Measurements from ENCODE around the gene LRRN2. TPM values are rescaled to one million over a fixed set of nuclear protein-coding genes. Genes with fewer than 3 reads are reported as not detected.
A peak's percentile ranks its signal among the peaks of the same experiment; 100 is the strongest.

LRRN2 gene
- polyA plus RNA-seq, 1 donor from 2014 or later, result 3.3 TPM

- H3K36me3 ChIP-seq (ENCODE audit: insufficient read depth, low read length), result no peaks in the 10 kb centered on the region
- no peaks in the 10 kb centered on the region for H3K9me3 ChIP-seq (ENCODE audit: low read length)
- H3K4me3 ChIP-seq (ENCODE audit: low read length), result no peak overlapping the region
- no peak overlapping the region for H3K27ac ChIP-seq (ENCODE audit: low read length)
- no peaks in the 10 kb centered on the region for H3K27me3 ChIP-seq (ENCODE audit: insufficient read depth, low read depth, low read length)
- no peaks in the 10 kb centered on the region for H4K20me1 ChIP-seq (ENCODE audit: insufficient read depth)
- H3K4me2 ChIP-seq (ENCODE audit: low read length), result no peak overlapping the region
- no peaks in the 10 kb centered on the region for H3F3A ChIP-seq (ENCODE audit: insufficient read depth, low read length, poor library complexity, severe bottlenecking)
- H3K79me2 ChIP-seq (replicated peaks; ENCODE audit: insufficient read depth, low read length), result no peaks in the 10 kb centered on the region
- H2AFZ ChIP-seq (ENCODE audit: low read depth, low read length), result no peak overlapping the region
- TF ChIP-seq RAD21 (conservative IDR thresholded peaks at IDR 0.05) (no peak), CTCF (IDR thresholded peaks at IDR 0.05; ENCODE audit: poor library complexity, severe bottlenecking) (no peak), REST (IDR thresholded peaks at IDR 0.05; ENCODE audit: borderline replicate concordance) (no peak), EZH2 (IDR thresholded peaks at IDR 0.05; ENCODE audit: borderline replicate concordance, insufficient read depth, low read length, poor library complexity, severe bottlenecking) (no peak), SMC3 (conservative IDR thresholded peaks at IDR 0.05; ENCODE audit: poor library complexity) (no peak), EP300 (conservative IDR thresholded peaks at IDR 0.05; ENCODE audit: poor library complexity, severe bottlenecking) (no peak)
- H3K9ac ChIP-seq (ENCODE audit: low read length), result no peak overlapping the region
- no peaks in the 10 kb centered on the region for H3K9me2 ChIP-seq (ENCODE audit: insufficient read depth, low read length)
Observed at GRCh38 chr1:204615881-204616280, 69.7 kb downstream of the LRRN2 start.

- H4K20me1 ChIP-seq (ENCODE audit: insufficient read depth), result no peaks in the 10 kb centered on the region
- no peaks in the 10 kb centered on the region for H3K36me3 ChIP-seq (ENCODE audit: insufficient read depth, low read length)
Observed at GRCh38 chr1:204613636-204614035, 71.9 kb downstream of the LRRN2 start.

GRCh38 chr1:204612326-204612725 is 73.2 kb downstream of the LRRN2 start:
- Histone ChIP-seq H3K27ac (ENCODE audit: low read length) (no peak overlapping the region), H3F3A (ENCODE audit: insufficient read depth, low read length, poor library complexity, severe bottlenecking) (no peaks in the 10 kb centered on the region), H3K36me3 (ENCODE audit: insufficient read depth, low read length) (no peaks in the 10 kb centered on the region), H3K9me3 (ENCODE audit: low read length) (no peaks in the 10 kb centered on the region), H4K20me1 (ENCODE audit: insufficient read depth) (no peaks in the 10 kb centered on the region), H3K9ac (ENCODE audit: low read length) (no peak overlapping the region), H3K27me3 (ENCODE audit: insufficient read depth, low read depth, low read length) (no peaks in the 10 kb centered on the region), H3K79me2 (replicated peaks; ENCODE audit: insufficient read depth, low read length) (no peaks in the 10 kb centered on the region), H3K4me3 (ENCODE audit: low read length) (no peak overlapping the region), H2AFZ (ENCODE audit: low read depth, low read length) (no peak overlapping the region), H3K4me2 (ENCODE audit: low read length) (no peak overlapping the region), H3K9me2 (ENCODE audit: insufficient read depth, low read length) (no peaks in the 10 kb centered on the region)
- TF ChIP-seq TAF1 (IDR thresholded peaks at IDR 0.05; ENCODE audit: low read depth) (no peak), EP300 (conservative IDR thresholded peaks at IDR 0.05; ENCODE audit: poor library complexity, severe bottlenecking) (peak; percentile 92), POLR2AphosphoS5 (IDR thresholded peaks at IDR 0.05) (peak; percentile 85), RAD21 (conservative IDR thresholded peaks at IDR 0.05) (peak; percentile 12)

More at GRCh38 chr1:204613636-204614035, 71.9 kb downstream of the LRRN2 start:
- no peaks in the 10 kb centered on the region for H3K27me3 ChIP-seq (ENCODE audit: insufficient read depth, low read depth, low read length)
- H3K27ac ChIP-seq (ENCODE audit: low read length), result no peak overlapping the region
- H3K9ac ChIP-seq (ENCODE audit: low read length), result no peak overlapping the region
- H3K9me2 ChIP-seq (ENCODE audit: insufficient read depth, low read length), result no peaks in the 10 kb centered on the region
- H3K79me2 ChIP-seq (replicated peaks; ENCODE audit: insufficient read depth, low read length), result no peaks in the 10 kb centered on the region
- no peak for TF ChIP-seq SMC3 (conservative IDR thresholded peaks at IDR 0.05; ENCODE audit: poor library complexity)
- TF ChIP-seq MXI1 (conservative IDR thresholded peaks at IDR 0.05; ENCODE audit: poor library complexity, severe bottlenecking), result no peak
- no peak for TF ChIP-seq RAD21 (conservative IDR thresholded peaks at IDR 0.05)
- no peak for TF ChIP-seq POLR2AphosphoS5 (IDR thresholded peaks at IDR 0.05)
- H3K4me2 ChIP-seq (ENCODE audit: low read length), result no peak overlapping the region
- no peak overlapping the region for H2AFZ ChIP-seq (ENCODE audit: low read depth, low read length)
- H3F3A ChIP-seq (ENCODE audit: insufficient read depth, low read length, poor library complexity, severe bottlenecking), result no peaks in the 10 kb centered on the region
- no peak overlapping the region for H3K4me3 ChIP-seq (ENCODE audit: low read length)
- no peaks in the 10 kb centered on the region for H3K9me3 ChIP-seq (ENCODE audit: low read length)
